ENCODE data around the gene GPATCH2.
"Not testable (repeated sequence)": the region's sequence is repeated elsewhere in the genome, so short reads cannot be mapped to it uniquely, and the experiment has no call there.

GPATCH2 gene

DNA sequence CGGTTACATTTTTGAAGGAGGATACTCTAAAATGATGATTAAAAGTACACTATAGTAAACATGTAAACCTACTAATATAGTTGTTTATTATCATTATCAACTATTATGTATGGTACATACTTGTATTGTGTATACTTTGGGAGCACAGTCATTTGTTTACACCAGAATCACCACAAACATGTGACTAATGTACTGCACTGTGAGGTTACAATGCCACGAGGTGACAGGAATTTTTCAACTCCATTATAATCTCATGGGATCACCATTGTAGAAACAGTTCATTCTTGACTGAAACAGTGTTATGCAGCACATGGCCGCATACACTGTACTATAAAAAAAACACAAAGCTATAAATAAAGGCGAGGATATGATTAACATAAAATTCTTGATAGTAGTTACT lies 44.3 kb downstream of the GPATCH2 start:
- H3K27me3 ChIP-seq (ENCODE audit: low read depth, low read length), result no peaks in the 10 kb centered on the region
- no peak overlapping the region for H3K4me3 ChIP-seq (ENCODE audit: low read length)
- H3K9me3 ChIP-seq (ENCODE audit: insufficient read depth, low read length), result no peaks in the 10 kb centered on the region
- no peaks in the 10 kb centered on the region for H3K36me3 ChIP-seq (replicated peaks; ENCODE audit: low read depth, low read length)
- no peak overlapping the region for H2AFZ ChIP-seq (ENCODE audit: low read depth, low read length)
- no peaks in the 10 kb centered on the region for H4K20me1 ChIP-seq (ENCODE audit: insufficient read depth, low read length)
- H3K9ac ChIP-seq (ENCODE audit: low read length), result no peak overlapping the region
- no peak overlapping the region for H3K4me2 ChIP-seq (ENCODE audit: low read length)
- H3K27ac ChIP-seq (ENCODE audit: low read length), result no peak overlapping the region
- H3K4me1 ChIP-seq (ENCODE audit: low read length), result no peaks in the 10 kb centered on the region
- H3K79me2 ChIP-seq (ENCODE audit: low read length), result no peaks in the 10 kb centered on the region
- TF ChIP-seq, protein P1, sequence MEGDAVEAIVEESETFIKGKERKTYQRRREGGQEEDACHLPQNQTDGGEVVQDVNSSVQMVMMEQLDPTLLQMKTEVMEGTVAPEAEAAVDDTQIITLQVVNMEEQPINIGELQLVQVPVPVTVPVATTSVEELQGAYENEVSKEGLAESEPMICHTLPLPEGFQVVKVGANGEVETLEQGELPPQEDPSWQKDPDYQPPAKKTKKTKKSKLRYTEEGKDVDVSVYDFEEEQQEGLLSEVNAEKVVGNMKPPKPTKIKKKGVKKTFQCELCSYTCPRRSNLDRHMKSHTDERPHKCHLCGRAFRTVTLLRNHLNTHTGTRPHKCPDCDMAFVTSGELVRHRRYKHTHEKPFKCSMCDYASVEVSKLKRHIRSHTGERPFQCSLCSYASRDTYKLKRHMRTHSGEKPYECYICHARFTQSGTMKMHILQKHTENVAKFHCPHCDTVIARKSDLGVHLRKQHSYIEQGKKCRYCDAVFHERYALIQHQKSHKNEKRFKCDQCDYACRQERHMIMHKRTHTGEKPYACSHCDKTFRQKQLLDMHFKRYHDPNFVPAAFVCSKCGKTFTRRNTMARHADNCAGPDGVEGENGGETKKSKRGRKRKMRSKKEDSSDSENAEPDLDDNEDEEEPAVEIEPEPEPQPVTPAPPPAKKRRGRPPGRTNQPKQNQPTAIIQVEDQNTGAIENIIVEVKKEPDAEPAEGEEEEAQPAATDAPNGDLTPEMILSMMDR (IDR thresholded peaks at IDR 0.05; ENCODE audit: low read depth, low read length), result no peak
- TF ChIP-seq EZH2phosphoT487 (IDR thresholded peaks at IDR 0.05; ENCODE audit: low read depth), result no peak

DNA sequence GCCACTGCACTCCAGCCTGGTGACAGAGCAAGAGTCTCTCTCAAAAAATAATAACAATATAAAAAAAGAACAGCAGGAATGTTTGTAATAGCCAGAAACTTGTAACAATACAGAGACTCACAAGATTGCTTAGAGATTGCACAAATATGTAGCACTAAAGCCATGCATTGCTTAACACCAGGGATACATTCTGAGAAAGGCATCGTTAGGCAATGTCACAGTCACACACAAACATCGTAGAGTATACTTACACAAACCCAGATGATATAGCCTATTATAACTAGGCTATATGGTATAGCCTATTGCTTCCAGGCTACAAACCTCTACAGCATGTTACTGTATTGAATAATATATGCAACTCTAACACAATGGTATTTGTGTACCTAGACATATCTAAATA lies 45.3 kb downstream of the GPATCH2 start:
- TF ChIP-seq, protein P1 (IDR thresholded peaks at IDR 0.05; ENCODE audit: low read depth, low read length), result no peak
- no peak for TF ChIP-seq EZH2phosphoT487 (IDR thresholded peaks at IDR 0.05; ENCODE audit: low read depth)
- Histone ChIP-seq H3K27me3 (ENCODE audit: low read depth, low read length) (no peaks in the 10 kb centered on the region), H3K27ac (ENCODE audit: low read length) (no peak overlapping the region), H3K4me2 (ENCODE audit: low read length) (no peak overlapping the region), H3K4me3 (ENCODE audit: low read length) (no peak overlapping the region), H3K79me2 (ENCODE audit: low read length) (no peaks in the 10 kb centered on the region), H3K4me1 (ENCODE audit: low read length) (no peaks in the 10 kb centered on the region), H4K20me1 (ENCODE audit: insufficient read depth, low read length) (no peaks in the 10 kb centered on the region), H3K9me3 (ENCODE audit: insufficient read depth, low read length) (no peaks in the 10 kb centered on the region), H2AFZ (ENCODE audit: low read depth, low read length) (no peak overlapping the region), H3K36me3 (replicated peaks; ENCODE audit: low read depth, low read length) (no peaks in the 10 kb centered on the region), H3K9ac (ENCODE audit: low read length) (no peak overlapping the region)

DNA sequence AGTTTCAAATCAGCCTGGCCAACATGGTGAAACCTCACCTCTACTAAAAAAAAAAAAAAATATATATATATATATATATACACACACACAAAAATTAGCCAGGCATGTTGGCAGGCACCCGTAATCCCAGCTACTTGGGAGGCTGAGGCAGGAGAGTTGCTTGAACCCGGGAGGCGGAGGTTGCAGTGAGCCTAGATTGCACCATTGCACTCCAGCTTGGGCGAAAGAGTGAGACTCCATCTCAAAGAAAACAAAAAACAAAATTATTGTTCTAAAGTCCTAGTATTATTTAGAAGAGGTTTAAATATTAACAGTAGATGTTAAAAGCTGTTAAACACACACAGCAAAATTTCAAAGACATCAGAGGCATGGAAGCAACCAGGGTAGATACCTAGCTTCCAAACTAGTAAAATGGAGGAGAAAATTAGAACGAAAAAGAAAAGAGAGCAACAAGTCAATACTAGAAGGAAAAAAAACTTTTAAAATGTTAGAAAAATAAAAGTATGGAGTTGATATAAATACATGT lies 46.5 kb downstream of the GPATCH2 start:
- H3K27me3 ChIP-seq (ENCODE audit: low read depth, low read length); H3K4me2 ChIP-seq (ENCODE audit: low read length); H3K79me2 ChIP-seq (ENCODE audit: low read length); H3K9me3 ChIP-seq (ENCODE audit: insufficient read depth, low read length); H3K4me1 ChIP-seq (ENCODE audit: low read length); H3K9ac ChIP-seq (ENCODE audit: low read length); H3K27ac ChIP-seq (ENCODE audit: low read length); H3K36me3 ChIP-seq (replicated peaks; ENCODE audit: low read depth, low read length); H3K4me3 ChIP-seq (ENCODE audit: low read length); H4K20me1 ChIP-seq (ENCODE audit: insufficient read depth, low read length); H2AFZ ChIP-seq (ENCODE audit: low read depth, low read length): not testable (repeated sequence)

DNA sequence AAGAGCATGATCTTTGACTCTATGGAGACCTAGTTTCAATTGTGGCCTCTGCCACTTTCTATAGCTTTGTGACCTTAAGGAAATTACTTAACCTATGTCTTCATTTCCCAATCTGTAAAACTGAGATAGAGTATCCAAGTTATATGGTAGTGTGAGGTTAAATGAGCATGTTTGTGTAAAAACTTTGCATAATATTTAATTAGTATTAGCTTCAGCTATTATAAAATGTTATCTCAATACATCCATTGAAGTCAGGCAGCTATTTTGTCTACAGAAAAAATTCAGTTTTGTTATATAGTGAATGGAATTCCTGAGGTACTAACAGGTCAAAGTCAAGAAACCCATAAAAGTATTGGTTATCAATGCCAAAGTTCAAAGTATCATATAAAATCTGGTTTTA lies 53.6 kb downstream of the GPATCH2 start:
- TF ChIP-seq EZH2phosphoT487 (IDR thresholded peaks at IDR 0.05; ENCODE audit: low read depth), result no peak
- TF ChIP-seq, protein P1 (IDR thresholded peaks at IDR 0.05; ENCODE audit: low read depth, low read length), result no peak
- Histone ChIP-seq H2AFZ (ENCODE audit: low read depth, low read length) (no peak overlapping the region), H3K4me1 (ENCODE audit: low read length) (no peaks in the 10 kb centered on the region), H3K27ac (ENCODE audit: low read length) (no peak overlapping the region), H4K20me1 (ENCODE audit: insufficient read depth, low read length) (no peaks in the 10 kb centered on the region), H3K9ac (ENCODE audit: low read length) (no peak overlapping the region), H3K4me2 (ENCODE audit: low read length) (no peak overlapping the region), H3K4me3 (ENCODE audit: low read length) (no peak overlapping the region), H3K9me3 (ENCODE audit: insufficient read depth, low read length) (no peaks in the 10 kb centered on the region), H3K36me3 (replicated peaks; ENCODE audit: low read depth, low read length) (no peaks in the 10 kb centered on the region), H3K79me2 (ENCODE audit: low read length) (no peaks in the 10 kb centered on the region), H3K27me3 (ENCODE audit: low read depth, low read length) (no peaks in the 10 kb centered on the region)

All from OCI-LY3 (cell line).